ENCODE results near the gene LINC01488. TPM values are rescaled to one million over a fixed set of nuclear protein-coding genes. Genes with fewer than 3 reads are reported as not detected.

Gene LINC01488
- total RNA-seq, 1 donor: not detected

- TF ChIP-seq CTCF (IDR thresholded peaks at IDR 0.05; ENCODE audit: insufficient read depth, low read depth, low read length): no peak
- no peak for DNase-seq (ENCODE audit: low read depth)
- H3K4me3 ChIP-seq (ENCODE audit: low read depth, low read length): no peak overlapping the region
Observed at GRCh38 chr11:69473276-69473845, 8.1 kb upstream of the LINC01488 start.

GRCh38 chr11:69474736-69475135 lies 6.7 kb upstream of the LINC01488 start:
- no peak for DNase-seq (ENCODE audit: low read depth)
- no peak overlapping the region for H3K4me3 ChIP-seq (ENCODE audit: low read depth, low read length)
- TF ChIP-seq CTCF (IDR thresholded peaks at IDR 0.05; ENCODE audit: insufficient read depth, low read depth, low read length): no peak

- no peak for TF ChIP-seq CTCF (IDR thresholded peaks at IDR 0.05; ENCODE audit: insufficient read depth, low read depth, low read length)
- no peak overlapping the region for H3K4me3 ChIP-seq (ENCODE audit: low read depth, low read length)
- no peak for DNase-seq (ENCODE audit: low read depth)
Observed at GRCh38 chr11:69475141-69475865, 6.2 kb upstream of the LINC01488 start.

GRCh38 chr11:69475866-69476471 lies 5.5 kb upstream of the LINC01488 start:
- no peak for DNase-seq (ENCODE audit: low read depth)
- no peak for TF ChIP-seq CTCF (IDR thresholded peaks at IDR 0.05; ENCODE audit: insufficient read depth, low read depth, low read length)
- no peak overlapping the region for H3K4me3 ChIP-seq (ENCODE audit: low read depth, low read length)

- TF ChIP-seq CTCF (IDR thresholded peaks at IDR 0.05; ENCODE audit: insufficient read depth, low read depth, low read length): no peak
- no peak for DNase-seq (ENCODE audit: low read depth)
Observed at GRCh38 chr11:69476509-69476961, 4.9 kb upstream of the LINC01488 start.

GRCh38 chr11:69477086-69477485 lies 4.4 kb upstream of the LINC01488 start:
- H3K4me3 ChIP-seq (ENCODE audit: low read depth, low read length): no peak overlapping the region
- TF ChIP-seq CTCF (IDR thresholded peaks at IDR 0.05; ENCODE audit: insufficient read depth, low read depth, low read length): no peak
- DNase-seq (ENCODE audit: low read depth): no peak

More at GRCh38 chr11:69476509-69476961, 4.9 kb upstream of the LINC01488 start:
- H3K4me3 ChIP-seq (ENCODE audit: low read depth, low read length): no peak overlapping the region

Data from fibroblast of villous mesenchyme (primary cell).